ENCODE data around the gene FGG.
"Not testable (repeated sequence)": the region's sequence is repeated elsewhere in the genome, so short reads cannot be mapped to it uniquely, and the experiment has no call there.

Gene FGG

GRCh38 chr4:154610582-154610981 is 1.9 kb downstream of the FGG start:
- DNase-seq, result no peak

- DNase-seq, result no peak
Observed at GRCh38 chr4:154609532-154609931, 2.9 kb downstream of the FGG start.

GRCh38 chr4:154608361-154609252 is 3.8 kb downstream of the FGG start:
- DNase-seq, result no peak

- DNase-seq, result no peak
Observed at GRCh38 chr4:154606728-154607723, 5.4 kb downstream of the FGG start.

GRCh38 chr4:154604696-154605200 is 7.7 kb downstream of the FGG start:
- no peak for DNase-seq

- DNase-seq, result no peak
Observed at GRCh38 chr4:154603033-154603943, 9.2 kb downstream of the FGG start.

GRCh38 chr4:154602404-154603020 is 9.9 kb downstream of the FGG start:
- no peak for DNase-seq

- DNase-seq, result no peak
Observed at GRCh38 chr4:154597798-154598774, 14.4 kb downstream of the FGG start.

- DNase-seq, result not testable (repeated sequence)
Observed at GRCh38 chr4:154597281-154597680, 15.2 kb downstream of the FGG start.

- no peak for DNase-seq
Observed at GRCh38 chr4:154595807-154596206, 16.6 kb downstream of the FGG start.

- DNase-seq, result not testable (repeated sequence)
Observed at GRCh38 chr4:154594343-154594742, 18.1 kb downstream of the FGG start.

GRCh38 chr4:154593868-154594267 is 18.6 kb downstream of the FGG start:
- no peak for DNase-seq

- no peak for DNase-seq
Observed at GRCh38 chr4:154591890-154592289, 20.6 kb downstream of the FGG start.

GRCh38 chr4:154590329-154591006 is 22.0 kb downstream of the FGG start, which contains the start of gene FGA:
FGA (minus strand) TSS chr4:154590742; CDS start chr4:154590687, 55 bp downstream.
- DNase-seq, result no peak

- DNase-seq, result no peak
Observed at GRCh38 chr4:154589296-154590197, 22.9 kb downstream of the FGG start.

GRCh38 chr4:154588198-154588597 is 24.3 kb downstream of the FGG start:
- no peak for DNase-seq

GRCh38 chr4:154586296-154587033 is 26.0 kb downstream of the FGG start:
- DNase-seq, result no peak

Measured in islet precursor cell (in vitro differentiated cells).